ENCODE results near the gene ABTB2. TPM values are rescaled to one million over a fixed set of nuclear protein-coding genes. Genes with fewer than 3 reads are reported as not detected.

ABTB2 gene
- total RNA-seq, 4 donors from 2014 or later: 5.0 to 44.1 (median 33.0) TPM

DNA sequence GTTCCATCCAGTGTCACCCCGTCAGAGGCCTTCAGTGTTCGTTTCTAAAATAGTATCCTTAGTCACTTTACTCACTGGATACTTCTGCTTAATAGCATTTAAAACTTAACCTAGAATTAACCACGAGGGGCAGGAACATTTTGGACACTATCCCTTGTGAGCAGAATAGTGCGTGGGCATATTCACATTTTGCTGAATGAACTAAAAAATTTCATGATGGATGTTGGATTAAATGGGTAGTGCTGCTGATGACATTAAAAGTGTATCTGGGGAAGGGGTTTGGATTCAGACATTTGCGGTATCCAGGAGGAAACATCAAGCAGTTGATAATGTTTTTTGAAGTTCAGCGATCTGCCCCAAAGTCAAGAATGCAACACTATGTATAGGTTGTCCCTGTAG, 253.1 kb downstream of the ABTB2 start:
- Histone ChIP-seq H3K36me3 (peaks cover 0 to 29% (median 4%) of the 10 kb centered on the region in 3 donors), H3K27ac (peak overlapping the region; percentile 89 to 96 (median 92)), H3K27me3 (no peaks in the 10 kb centered on the region), H3K4me3 (peak overlapping the region; percentile 74 to 88 (median 84)), H3K4me1 (peaks cover 4 to 9% (median 7%) of the 10 kb centered on the region in 4 donors), H3K9me3 (no peaks in the 10 kb centered on the region)
- TF ChIP-seq, protein P1, sequence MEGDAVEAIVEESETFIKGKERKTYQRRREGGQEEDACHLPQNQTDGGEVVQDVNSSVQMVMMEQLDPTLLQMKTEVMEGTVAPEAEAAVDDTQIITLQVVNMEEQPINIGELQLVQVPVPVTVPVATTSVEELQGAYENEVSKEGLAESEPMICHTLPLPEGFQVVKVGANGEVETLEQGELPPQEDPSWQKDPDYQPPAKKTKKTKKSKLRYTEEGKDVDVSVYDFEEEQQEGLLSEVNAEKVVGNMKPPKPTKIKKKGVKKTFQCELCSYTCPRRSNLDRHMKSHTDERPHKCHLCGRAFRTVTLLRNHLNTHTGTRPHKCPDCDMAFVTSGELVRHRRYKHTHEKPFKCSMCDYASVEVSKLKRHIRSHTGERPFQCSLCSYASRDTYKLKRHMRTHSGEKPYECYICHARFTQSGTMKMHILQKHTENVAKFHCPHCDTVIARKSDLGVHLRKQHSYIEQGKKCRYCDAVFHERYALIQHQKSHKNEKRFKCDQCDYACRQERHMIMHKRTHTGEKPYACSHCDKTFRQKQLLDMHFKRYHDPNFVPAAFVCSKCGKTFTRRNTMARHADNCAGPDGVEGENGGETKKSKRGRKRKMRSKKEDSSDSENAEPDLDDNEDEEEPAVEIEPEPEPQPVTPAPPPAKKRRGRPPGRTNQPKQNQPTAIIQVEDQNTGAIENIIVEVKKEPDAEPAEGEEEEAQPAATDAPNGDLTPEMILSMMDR (IDR thresholded peaks at IDR 0.05): no peak
- no peak for TF ChIP-seq POLR2A (IDR thresholded peaks at IDR 0.05)
- no peak for DNase-seq

Small RNA genes within 50 kb of the gene (small RNA-seq; reads per million reads assigned to genes)
- gene AL035079.1 (0 reads per million in 2 donors), gene RF00019 (0 reads per million in 2 donors)

Other genes starting within 250 kb of the ABTB2 start
- gene CAT, start 80.9 kb upstream of the ABTB2 start, total RNA-seq: 100 to 1,000 TPM in 3 of 4 donors, 10 to 100 TPM in 1; 81.0 to 271 (median 133) TPM
- not detected for gene ELF5, start 155.8 kb upstream of the ABTB2 start, total RNA-seq

All from Peyer's patch (tissue), 4 donors.